Suprapubic skin (tissue), 4 donors: ENCODE results near the gene DMRT1.

ENCODE experiments used
- CTCF ChIP-seq, 2 donors: fragments of 200-600 bp in 1 of 2; fragments of 450-650 bp in 1 of 2; sonication (generic) in 1 of 2; IDR thresholded peaks; one replicate each; pipeline ENCODE4 v1.5.1; 2016 to 2019; ENCODE audit warnings: antibody characterized with exemption in 2 of 2, mild to moderate bottlenecking in 1 of 2, moderate library complexity in 1 of 2
- POLR2A ChIP-seq, 2 donors: fragments of 450-650 bp; IDR thresholded peaks; one replicate each; pipeline ENCODE4 v1.6.1; 2017; ENCODE audit warnings: antibody characterized with exemption in 2 of 2, mild to moderate bottlenecking in 2 of 2, moderate library complexity in 2 of 2
- POLR2AphosphoS5 ChIP-seq, 3 donors: sonication (generic); formaldehyde crosslinking; IDR thresholded peaks; one replicate each; pipeline ENCODE4 v1.6.1; 2017; ENCODE audit warnings: antibody characterized with exemption in 3 of 3

- TF ChIP-seq CTCF (IDR thresholded peaks at IDR 0.05) (no peak), POLR2A (IDR thresholded peaks at IDR 0.05) (no peak), POLR2AphosphoS5 (IDR thresholded peaks at IDR 0.05) (no peak)
Observed at GRCh38 chr9:973295-973834, 131.9 kb downstream of the DMRT1 start.
